Suppressor macrophage treated with lipopolysaccharide for 4 hours (primary cell): ENCODE measurements around the gene ART1.
"Not testable (repeated sequence)": the region's sequence is repeated elsewhere in the genome, so short reads cannot be mapped to it uniquely, and the experiment has no call there.

ENCODE experiments used
- DNase-seq: peaks from one replicate; pipeline ENCODE4 v3.0.0-alpha.2; 2020

The ART1 gene

GRCh38 chr11:3635641-3636375, 9.1 kb upstream of the ART1 start:
- no peak for DNase-seq

GRCh38 chr11:3637201-3637600, 7.7 kb upstream of the ART1 start:
- DNase-seq = no peak

GRCh38 chr11:3638513-3638912, 6.4 kb upstream of the ART1 start:
- DNase-seq = no peak

GRCh38 chr11:3639841-3640240, 5.1 kb upstream of the ART1 start:
- DNase-seq = no peak

- DNase-seq = no peak
Observed at GRCh38 chr11:3641191-3641590, 3.7 kb upstream of the ART1 start.

GRCh38 chr11:3641701-3642070, 3.2 kb upstream of the ART1 start, which contains the start of gene ART5:
ART5 (minus strand) TSS chr11:3641992; CDS start chr11:3641862, 130 bp downstream.
- DNase-seq = no peak

- DNase-seq = peak; percentile 70
Observed at GRCh38 chr11:3642071-3642951, 2.6 kb upstream of the ART1 start.

- DNase-seq = not testable (repeated sequence)
Observed at GRCh38 chr11:3643102-3643546, 1.8 kb upstream of the ART1 start.

- DNase-seq = no peak
Observed at GRCh38 chr11:3645552-3645951, 624 bp downstream of the ART1 start.

GRCh38 chr11:3648843-3649242, 3.9 kb downstream of the ART1 start:
- DNase-seq = not testable (repeated sequence)

GRCh38 chr11:3649374-3649773, 4.4 kb downstream of the ART1 start:
- not testable (repeated sequence) for DNase-seq

GRCh38 chr11:3652514-3652913, 7.6 kb downstream of the ART1 start:
- not testable (repeated sequence) for DNase-seq

GRCh38 chr11:3655547-3655946, 10.6 kb downstream of the ART1 start:
- no peak for DNase-seq

- not testable (repeated sequence) for DNase-seq
Observed at GRCh38 chr11:3657331-3657730, 12.4 kb downstream of the ART1 start.

- DNase-seq = no peak
Observed at GRCh38 chr11:3658252-3658651, 13.3 kb downstream of the ART1 start.

GRCh38 chr11:3659595-3660515, 14.9 kb downstream of the ART1 start:
- DNase-seq = no peak

- no peak for DNase-seq
Observed at GRCh38 chr11:3660960-3661359, 16.0 kb downstream of the ART1 start.

- no peak for DNase-seq
Observed at GRCh38 chr11:3662856-3663255, 17.9 kb downstream of the ART1 start.

- DNase-seq = no peak
Observed at GRCh38 chr11:3664032-3664630, 19.2 kb downstream of the ART1 start.

- peak; percentile 41 for DNase-seq
Observed at GRCh38 chr11:3665336-3666022, 20.6 kb downstream of the ART1 start.

GRCh38 chr11:3666023-3666530, 21.1 kb downstream of the ART1 start:
- DNase-seq = no peak
